SK-N-SH (cell line): ENCODE measurements around the gene EIF3A. TPM values are rescaled to one million over a fixed set of nuclear protein-coding genes. Genes with fewer than 3 reads are reported as not detected.

Experiments used
- CTCF ChIA-PET: fragments of 300-600, 350-600 bp; formaldehyde crosslinking; extraction: SDS; loops from one replicate; lab custom pipeline; 2021; lab: Yijun Ruan, JAX
- POLR2A ChIA-PET: fragments of 350-600 bp; sonication (Branson Sonifier 250); formaldehyde crosslinking; extraction: SDS; loops from one replicate; lab custom pipeline; 2020; ENCODE audit warnings: antibody characterized with exemption, inconsistent platforms; lab: Yijun Ruan, JAX
- DNase-seq: peaks from one replicate; pipeline ENCODE4 v3.0.0; 2012
- H2AFZ ChIP-seq: fragments of 200-600 bp; sonication (generic); 2 replicates; pipeline ENCODE4 v1.8.1; 2016; ENCODE audit warnings: antibody characterized with exemption, mild to moderate bottlenecking, low read depth
- H3F3A ChIP-seq: fragments of 200-600 bp; sonication (generic); replicated peaks from 2 replicates; pipeline ENCODE3; 2016; ENCODE audit warnings: antibody characterized with exemption, mild to moderate bottlenecking; ENCODE audit not compliant: insufficient read depth
- H3K27ac ChIP-seq, 2 experiments: fragments of 200-500 bp in 1 of 2; fragments of 200-600 bp in 1 of 2; sonication (Bioruptor generic) in 1 of 2; sonication (generic), shearing (Covaris generic) in 1 of 2; 2 replicates each; pipeline versions ENCODE4 v1.5.1 to v1.6.1; 2014 to 2016; ENCODE audit warnings: low read depth in 2 of 2, inconsistent platforms in 1 of 2, low read length in 1 of 2, mild to moderate bottlenecking in 1 of 2, mixed read lengths in 1 of 2
- H3K27me3 ChIP-seq: fragments of 200-600 bp; sonication (generic), shearing (Covaris generic); 2 replicates; pipeline ENCODE4 v1.6.1; 2016; ENCODE audit warnings: mixed run types; ENCODE audit not compliant: insufficient read depth
- H3K36me3 ChIP-seq, 2 experiments: fragments of 200-500 bp in 1 of 2; fragments of 200-600 bp in 1 of 2; sonication (Bioruptor generic) in 1 of 2; sonication (generic) in 1 of 2; replicated peaks in 1 of 2; 2 replicates each; pipeline versions ENCODE3 to v1.5.1; 2014 to 2016; ENCODE audit warnings: low read length in 1 of 2, mild to moderate bottlenecking in 1 of 2; ENCODE audit not compliant: insufficient read depth in 2 of 2, control insufficient read depth in 1 of 2
- H3K4me1 ChIP-seq, 2 experiments: fragments of 200-500 bp in 1 of 2; fragments of 200-600 bp in 1 of 2; sonication (Bioruptor generic) in 1 of 2; sonication (generic), shearing (Covaris generic) in 1 of 2; 2 replicates each; pipeline versions ENCODE4 v1.5.1 to v1.6.1; 2014 to 2016; ENCODE audit warnings: low read depth in 1 of 2, low read length in 1 of 2, mixed run types in 1 of 2; ENCODE audit not compliant: insufficient read depth in 2 of 2, control insufficient read depth in 1 of 2
- H3K4me2 ChIP-seq: fragments of 200-600 bp; sonication (generic), shearing (Covaris generic); 2 replicates; pipeline ENCODE4 v1.6.1; 2017; ENCODE audit warnings: mixed run types
- H3K4me3 ChIP-seq, 2 experiments: fragments of 200-500 bp in 1 of 2; fragments of 200-600 bp in 1 of 2; sonication (Bioruptor generic) in 1 of 2; sonication (generic), shearing (Covaris generic) in 1 of 2; 2 replicates each; pipeline versions ENCODE4 v1.5.1 to v1.8.1; 2014 to 2016; ENCODE audit warnings: low read depth in 2 of 2, inconsistent platforms in 1 of 2, low read length in 1 of 2, mild to moderate bottlenecking in 1 of 2, mixed read lengths in 1 of 2, moderate library complexity in 1 of 2
- H3K79me2 ChIP-seq: fragments of 200-600 bp; sonication (generic); 2 replicates; pipeline ENCODE4 v1.8.1; 2017; ENCODE audit warnings: mild to moderate bottlenecking; ENCODE audit not compliant: insufficient read depth
- H3K9ac ChIP-seq: fragments of 200-600 bp; sonication (generic); 2 replicates; pipeline ENCODE4 v1.6.1; 2017; ENCODE audit warnings: mixed run types
- H3K9me2 ChIP-seq: fragments of 200-600 bp; sonication (generic); 2 replicates; pipeline ENCODE4 v1.6.1; 2017; ENCODE audit warnings: mixed run types
- H3K9me3 ChIP-seq: fragments of 200-600 bp; sonication (generic); 2 replicates; pipeline ENCODE4 v1.6.1; 2017; ENCODE audit warnings: mixed run types, mild to moderate bottlenecking, moderate library complexity
- H4K20me1 ChIP-seq: fragments of 200-600 bp; sonication (generic); 2 replicates; pipeline ENCODE4 v1.6.1; 2017; ENCODE audit warnings: mild to moderate bottlenecking, mixed run types; ENCODE audit not compliant: insufficient read depth
- CHD2 ChIP-seq: fragments of 150-350 bp; IDR thresholded peaks from 2 replicates; pipeline ENCODE4 v1.6.1; 2018; ENCODE audit warnings: low read length; ENCODE audit not compliant: partially characterized antibody
- EP300 ChIP-seq, 2 experiments: IDR thresholded peaks; 2 replicates each; pipeline versions ENCODE4 v1.4.0 to v1.6.1; 2012; ENCODE audit warnings: borderline replicate concordance in 1 of 2, low read depth in 1 of 2, low read length in 1 of 2
- FOSL2 ChIP-seq: IDR thresholded peaks from 2 replicates; pipeline ENCODE4 v1.4.0; 2012; ENCODE audit warnings: low read depth, mild to moderate bottlenecking, moderate library complexity, borderline replicate concordance
- GABPA ChIP-seq: IDR thresholded peaks from 2 replicates; pipeline ENCODE4 v1.4.0; 2012; ENCODE audit warnings: low read depth, mild to moderate bottlenecking
- GATA2 ChIP-seq: sonication (generic); formaldehyde crosslinking; IDR thresholded peaks from 2 replicates; pipeline ENCODE4 v1.5.0; 2020; ENCODE audit warnings: mild to moderate bottlenecking, missing genetic modification reagents
- IRF3 ChIP-seq: fragments of 150-350 bp; IDR thresholded peaks from 2 replicates; pipeline ENCODE4 v1.6.1; 2016; ENCODE audit warnings: mild to moderate bottlenecking, low read depth, low read length
- JUND ChIP-seq: IDR thresholded peaks from 2 replicates; pipeline ENCODE4 v1.4.0; 2012
- MAX ChIP-seq: IDR thresholded peaks from 2 replicates; pipeline ENCODE4 v1.4.0; 2012; ENCODE audit warnings: low read depth
- MEF2A ChIP-seq: IDR thresholded peaks from 2 replicates; pipeline ENCODE4 v1.4.0; 2012; ENCODE audit warnings: low read depth, borderline replicate concordance
- MXI1 ChIP-seq: IDR thresholded peaks from 2 replicates; pipeline ENCODE4 v1.6.1; 2012; ENCODE audit warnings: mild to moderate bottlenecking, low read depth, low read length, improper control_type of control experiment
- NFIC ChIP-seq: IDR thresholded peaks from 2 replicates; pipeline ENCODE4 v1.4.0; 2012; ENCODE audit warnings: borderline replicate concordance
- NRF1 ChIP-seq: IDR thresholded peaks from 2 replicates; pipeline ENCODE4 v1.6.1; 2012; ENCODE audit warnings: low read depth, mild to moderate bottlenecking, low read length
- RFX5 ChIP-seq: IDR thresholded peaks from 2 replicates; pipeline ENCODE4 v1.6.1; 2012; ENCODE audit warnings: mild to moderate bottlenecking, improper control_type of control experiment, low read length
- SIN3A ChIP-seq: IDR thresholded peaks from 2 replicates; pipeline ENCODE4 v1.6.1; 2012; ENCODE audit warnings: low read depth, mild to moderate bottlenecking, low read length, moderate library complexity, borderline replicate concordance
- SMC3 ChIP-seq: IDR thresholded peaks from 2 replicates; pipeline ENCODE4 v1.6.1; 2012; ENCODE audit warnings: low read depth, low read length, improper control_type of control experiment
- TAF1 ChIP-seq: IDR thresholded peaks from 2 replicates; pipeline ENCODE4 v1.6.1; 2012; ENCODE audit warnings: low read depth, mild to moderate bottlenecking, low read length, moderate library complexity, borderline replicate concordance
- TCF12 ChIP-seq: IDR thresholded peaks from 2 replicates; pipeline ENCODE4 v1.4.0; 2012
- TEAD4 ChIP-seq: IDR thresholded peaks from 2 replicates; pipeline ENCODE4 v1.4.0; 2012; ENCODE audit warnings: mild to moderate bottlenecking, borderline replicate concordance; ENCODE audit not compliant: insufficient read depth
- USF1 ChIP-seq: IDR thresholded peaks from 2 replicates; pipeline ENCODE4 v1.4.0; 2012; ENCODE audit warnings: low read depth, borderline replicate concordance
- YY1 ChIP-seq: IDR thresholded peaks from 2 replicates; pipeline ENCODE4 v1.4.0; 2012; ENCODE audit warnings: low read depth, mild to moderate bottlenecking
- WGBS: methylation state at CpG from one replicate; pipeline ENCODE4 v1.1.6; 2017; ENCODE audit warnings: low lambda C conversion rate; 5-methylcytosine and 5-hydroxymethylcytosine counted together
- polyA plus RNA-seq, 3 experiments: library from polyadenylated mRNA; depleted of rRNA; stranded (reverse); fragments of >200 nt; gene quantifications; 2 replicates each; pipeline ENCODE4 v1.2.3, GENCODE V29; 2012
- TF ChIP-seq, protein P1 (sequence below): fragments of 150-350 bp; IDR thresholded peaks from 2 replicates; pipeline ENCODE4 v1.6.1; 2017; ENCODE audit warnings: antibody characterized with exemption, low read length, low read depth, borderline replicate concordance
- TF ChIP-seq, protein P2 (sequence below): IDR thresholded peaks from 2 replicates; pipeline ENCODE4; 2012

Gene EIF3A
- polyA plus RNA-seq, 1 of the 3 experiments (the other 2 are of a cell fraction) = 25.8 TPM

- Histone ChIP-seq H3K4me1 (no peaks in the 10 kb centered on the region), H3K9me3 (no peaks in the 10 kb centered on the region), H3K9ac (no peak overlapping the region), H3K27me3 (no peaks in the 10 kb centered on the region), H3K4me3 (no peak overlapping the region), H3F3A (peaks cover 19% of the 10 kb centered on the region), H3K27ac (no peak overlapping the region), H2AFZ (no peak overlapping the region), H3K79me2 (peaks cover 93% of the 10 kb centered on the region), H3K36me3 (peaks cover 65 to 84% of the 10 kb centered on the region in 2 experiments), H3K4me2 (no peak overlapping the region), H4K20me1 (peaks cover 85% of the 10 kb centered on the region), H3K9me2 (no peaks in the 10 kb centered on the region)
- ChIA-PET POLR2A (interaction anchor here (1.0 kb wide), 1 partner anchor 13 kb away, joined by 3 read pairs; no protein-coding TSS in a partner anchor), CTCF (interaction anchor here (0.6 kb wide), 1 partner anchor 8 kb away, joined by 4 read pairs; no protein-coding TSS in a partner anchor)
- TF ChIP-seq SMC3 = no peak
- no peak for TF ChIP-seq IRF3
- TF ChIP-seq RFX5 = no peak
- TF ChIP-seq, protein P1, sequence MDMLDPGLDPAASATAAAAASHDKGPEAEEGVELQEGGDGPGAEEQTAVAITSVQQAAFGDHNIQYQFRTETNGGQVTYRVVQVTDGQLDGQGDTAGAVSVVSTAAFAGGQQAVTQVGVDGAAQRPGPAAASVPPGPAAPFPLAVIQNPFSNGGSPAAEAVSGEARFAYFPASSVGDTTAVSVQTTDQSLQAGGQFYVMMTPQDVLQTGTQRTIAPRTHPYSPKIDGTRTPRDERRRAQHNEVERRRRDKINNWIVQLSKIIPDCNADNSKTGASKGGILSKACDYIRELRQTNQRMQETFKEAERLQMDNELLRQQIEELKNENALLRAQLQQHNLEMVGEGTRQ = no peak
- TF ChIP-seq TAF1 = no peak
- no peak for TF ChIP-seq SIN3A
- TF ChIP-seq MEF2A = no peak
- TF ChIP-seq EP300 (IDR thresholded peaks at IDR 0.05; ENCODE audit: borderline replicate concordance in 1 of 2, low read depth in 1 of 2, low read length in 1 of 2) = no peak
- no peak for TF ChIP-seq NRF1
- no peak for TF ChIP-seq FOSL2
- no peak for TF ChIP-seq GATA2
- no peak for TF ChIP-seq YY1
- 98% methylated on average over 7 of the region's 7 CpGs for WGBS
- no peak for DNase-seq
Observed at GRCh38 chr10:119045561-119045960, 35.1 kb downstream of the EIF3A start.

DNA sequence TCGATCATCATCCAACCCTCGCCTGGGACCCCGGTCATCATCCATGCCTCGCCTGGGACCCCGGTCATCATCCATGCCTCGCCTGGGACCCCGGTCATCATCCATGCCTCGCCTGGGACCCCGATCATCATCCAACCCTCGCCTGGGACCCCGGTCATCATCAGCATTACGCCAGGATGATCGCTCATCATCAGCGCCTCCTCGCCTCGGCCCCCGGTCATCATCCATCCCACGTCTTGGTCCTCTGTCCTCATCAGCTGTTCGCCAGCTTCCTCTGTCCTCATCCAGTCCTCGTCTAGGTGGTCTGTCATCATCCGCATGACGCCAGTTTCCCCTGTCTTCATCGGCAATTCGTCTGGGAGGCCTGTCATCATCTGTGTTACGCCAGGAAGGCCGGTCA is 38.4 kb downstream of the EIF3A start:
- Histone ChIP-seq H3K9me2 (no peaks in the 10 kb centered on the region), H3F3A (peaks cover 9% of the 10 kb centered on the region), H3K4me2 (no peak overlapping the region), H3K9me3 (no peaks in the 10 kb centered on the region), H3K4me3 (no peak overlapping the region), H4K20me1 (peaks cover 94% of the 10 kb centered on the region), H2AFZ (no peak overlapping the region), H3K4me1 (no peaks in the 10 kb centered on the region), H3K27me3 (no peaks in the 10 kb centered on the region), H3K27ac (no peak overlapping the region), H3K36me3 (peaks cover 60 to 88% of the 10 kb centered on the region in 2 experiments), H3K79me2 (peaks cover 83% of the 10 kb centered on the region), H3K9ac (no peak overlapping the region)
- POLR2A ChIA-PET = no interaction called here
- DNase-seq = no peak
- CTCF ChIA-PET = no interaction called here
- 97% methylated on average over 26 of the region's 26 CpGs for WGBS
- TF ChIP-seq MAX (no peak), MEF2A (no peak), JUND (no peak), CHD2 (no peak), NFIC (no peak), TEAD4 (no peak), GABPA (no peak), SMC3 (no peak), IRF3 (no peak), MXI1 (no peak), TCF12 (no peak), USF1 (no peak), TAF1 (no peak), FOSL2 (no peak)
- TF ChIP-seq, protein P2, sequence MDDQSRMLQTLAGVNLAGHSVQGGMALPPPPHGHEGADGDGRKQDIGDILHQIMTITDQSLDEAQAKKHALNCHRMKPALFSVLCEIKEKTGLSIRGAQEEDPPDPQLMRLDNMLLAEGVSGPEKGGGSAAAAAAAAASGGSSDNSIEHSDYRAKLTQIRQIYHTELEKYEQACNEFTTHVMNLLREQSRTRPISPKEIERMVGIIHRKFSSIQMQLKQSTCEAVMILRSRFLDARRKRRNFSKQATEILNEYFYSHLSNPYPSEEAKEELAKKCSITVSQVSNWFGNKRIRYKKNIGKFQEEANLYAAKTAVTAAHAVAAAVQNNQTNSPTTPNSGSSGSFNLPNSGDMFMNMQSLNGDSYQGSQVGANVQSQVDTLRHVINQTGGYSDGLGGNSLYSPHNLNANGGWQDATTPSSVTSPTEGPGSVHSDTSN = no peak
